Measurements from ENCODE around the gene PTPN14.
"Not testable (repeated sequence)": the region's sequence is repeated elsewhere in the genome, so short reads cannot be mapped to it uniquely, and the experiment has no call there.

PTPN14 gene

GRCh38 chr1:214506972-214507431 is 44.4 kb downstream of the PTPN14 start:
- no peak for DNase-seq

DNA sequence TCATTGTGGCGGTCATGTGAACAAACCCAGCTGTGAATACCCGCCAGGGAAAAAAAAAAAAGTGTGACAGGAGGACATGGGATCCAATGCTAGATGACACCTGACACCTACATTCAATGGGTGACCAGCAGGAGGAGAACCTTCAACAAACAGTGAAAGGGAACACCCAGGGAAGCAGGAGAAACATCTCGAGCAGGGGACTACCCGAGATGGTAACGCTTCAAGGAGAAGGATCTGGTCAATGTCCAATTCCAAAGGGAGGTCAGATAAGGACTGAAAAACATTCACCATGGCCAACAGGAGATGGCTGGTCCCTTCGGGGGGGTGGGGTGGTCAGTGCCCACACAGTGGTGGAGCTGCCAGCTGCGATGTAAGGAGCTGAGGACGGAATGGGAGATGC is 46.3 kb downstream of the PTPN14 start:
- no peak for DNase-seq

GRCh38 chr1:214504330-214504729 is 47.1 kb downstream of the PTPN14 start:
- no peak for DNase-seq

GRCh38 chr1:214503553-214503952 is 47.8 kb downstream of the PTPN14 start:
- DNase-seq = no peak

DNA sequence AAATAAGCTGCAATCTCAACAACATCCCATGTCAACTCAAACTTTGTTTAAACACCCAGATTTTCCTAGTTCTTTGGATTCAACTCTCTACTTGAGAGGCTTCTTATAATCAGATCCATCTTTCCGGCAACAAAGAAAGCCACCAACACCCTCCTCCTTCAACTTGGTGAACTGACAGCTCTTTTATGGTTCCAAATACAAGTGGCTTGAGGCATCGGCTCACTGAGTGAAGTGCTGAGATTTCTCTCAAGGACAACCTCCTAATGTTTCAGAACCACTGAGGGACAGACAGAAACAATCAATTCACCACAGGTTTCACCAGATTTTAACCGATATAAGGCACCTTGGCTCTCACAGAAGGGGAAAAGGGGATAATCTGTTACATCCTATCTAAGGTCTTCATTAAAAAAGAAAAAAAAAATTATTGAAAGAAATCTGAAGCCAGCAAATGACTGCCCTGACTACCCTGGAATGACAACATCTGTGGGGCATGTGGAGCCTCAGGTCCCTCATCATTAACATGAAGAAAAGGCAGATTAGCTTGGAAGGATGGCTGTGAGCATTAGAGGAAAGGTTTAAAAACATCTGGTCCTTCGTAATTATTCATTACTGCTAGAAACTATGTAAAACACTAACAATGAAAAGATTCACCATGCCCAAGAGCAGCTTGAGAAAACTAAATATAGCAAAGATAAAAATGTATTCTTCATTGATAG is 50.9 kb downstream of the PTPN14 start:
- DNase-seq = peak; percentile 60

DNA sequence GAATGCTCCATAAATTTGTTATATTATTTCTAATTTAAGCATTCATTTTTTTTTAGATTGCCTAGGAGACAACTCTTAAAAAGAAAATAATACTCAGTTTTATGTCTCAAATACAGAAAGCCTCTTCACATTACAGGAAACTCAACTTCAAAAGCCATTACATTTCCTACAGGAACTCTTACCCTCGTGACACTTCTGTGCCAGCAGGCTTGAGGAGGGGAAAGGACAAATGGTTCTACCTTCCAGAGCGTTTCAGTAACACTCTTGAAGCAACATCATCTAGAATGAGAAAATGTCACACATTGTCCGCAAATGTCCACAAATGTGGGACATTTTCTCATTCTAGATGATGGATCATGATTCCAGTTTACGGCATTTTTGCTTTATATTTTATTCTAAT is 51.7 kb downstream of the PTPN14 start:
- DNase-seq = no peak

DNA sequence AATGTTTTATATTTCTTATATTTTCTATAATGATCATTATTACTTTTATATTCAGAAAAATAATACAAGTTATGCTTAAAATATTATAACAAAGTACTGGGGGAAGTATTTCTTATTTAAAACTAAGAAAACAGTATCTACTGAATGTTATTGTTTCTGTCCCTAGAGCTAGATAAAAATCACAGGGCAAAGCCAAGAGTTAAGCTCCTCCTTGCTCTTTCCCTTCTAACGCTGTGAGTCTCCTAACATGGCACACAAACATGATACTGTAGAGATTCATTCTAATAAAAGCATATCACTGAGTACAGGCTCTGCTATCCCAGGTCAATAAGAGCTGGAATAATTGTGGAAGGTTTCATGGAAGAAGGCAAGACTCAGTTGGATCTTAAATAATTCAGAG is 53.4 kb downstream of the PTPN14 start:
- DNase-seq = no peak

GRCh38 chr1:214496126-214496525 is 55.3 kb downstream of the PTPN14 start:
- DNase-seq = no peak

DNA sequence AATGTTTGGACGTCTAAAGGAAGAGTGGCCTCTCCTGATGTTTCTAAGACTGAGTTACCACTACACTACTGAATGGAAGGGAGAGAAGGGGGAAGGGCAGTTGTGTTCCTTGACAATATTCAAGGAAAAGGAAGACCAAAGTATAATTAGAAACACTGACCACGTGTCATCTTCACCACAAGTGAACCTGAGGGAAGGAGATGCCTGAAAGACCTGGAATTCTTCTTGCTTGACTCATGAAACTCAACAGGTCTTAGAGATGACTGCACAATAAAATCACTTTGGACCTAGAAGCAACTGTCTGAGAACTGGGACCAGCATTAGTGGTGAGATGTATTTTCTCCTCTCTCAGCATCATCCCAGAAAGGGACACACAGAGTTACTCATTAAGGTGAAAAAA is 56.7 kb downstream of the PTPN14 start:
- DNase-seq = peak; percentile 74

GRCh38 chr1:214494179-214494578 is 57.2 kb downstream of the PTPN14 start:
- not testable (repeated sequence) for DNase-seq

- no peak for DNase-seq
These were observed 58.1 kb downstream of the PTPN14 start for GRCh38 chr1:214493126-214493796.

DNA sequence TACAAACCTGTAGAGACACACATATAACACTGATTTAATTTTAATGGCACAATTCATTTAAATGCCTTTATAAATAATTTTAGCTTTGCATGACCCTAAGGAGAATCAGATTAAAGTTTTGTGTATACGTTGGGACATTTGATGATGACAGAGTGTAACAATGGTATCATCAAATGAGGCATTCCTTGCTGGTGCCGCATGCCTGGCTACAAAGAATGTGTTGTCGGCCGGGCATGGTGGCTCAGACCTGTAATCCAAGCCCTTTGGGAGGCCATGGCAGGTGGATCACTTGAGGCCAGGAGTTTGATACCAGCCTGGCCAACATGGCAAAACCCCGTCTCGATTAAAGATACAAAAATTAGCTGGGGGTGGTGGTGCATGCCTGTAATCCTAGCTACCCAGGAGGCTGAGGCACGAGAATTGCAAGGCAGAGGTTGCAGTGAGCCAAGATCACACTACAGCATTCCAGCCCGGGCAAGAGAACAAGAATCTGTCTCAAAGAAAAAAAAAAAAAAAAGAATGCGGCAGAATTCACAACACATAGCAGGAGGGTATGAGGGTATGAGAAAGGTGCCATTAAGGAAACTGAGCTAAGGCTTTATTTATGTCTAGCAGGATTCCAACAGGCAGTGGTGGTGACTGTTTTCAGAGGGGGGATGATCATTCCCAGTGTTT is 58.9 kb downstream of the PTPN14 start:
- DNase-seq = peak; percentile 42

DNA sequence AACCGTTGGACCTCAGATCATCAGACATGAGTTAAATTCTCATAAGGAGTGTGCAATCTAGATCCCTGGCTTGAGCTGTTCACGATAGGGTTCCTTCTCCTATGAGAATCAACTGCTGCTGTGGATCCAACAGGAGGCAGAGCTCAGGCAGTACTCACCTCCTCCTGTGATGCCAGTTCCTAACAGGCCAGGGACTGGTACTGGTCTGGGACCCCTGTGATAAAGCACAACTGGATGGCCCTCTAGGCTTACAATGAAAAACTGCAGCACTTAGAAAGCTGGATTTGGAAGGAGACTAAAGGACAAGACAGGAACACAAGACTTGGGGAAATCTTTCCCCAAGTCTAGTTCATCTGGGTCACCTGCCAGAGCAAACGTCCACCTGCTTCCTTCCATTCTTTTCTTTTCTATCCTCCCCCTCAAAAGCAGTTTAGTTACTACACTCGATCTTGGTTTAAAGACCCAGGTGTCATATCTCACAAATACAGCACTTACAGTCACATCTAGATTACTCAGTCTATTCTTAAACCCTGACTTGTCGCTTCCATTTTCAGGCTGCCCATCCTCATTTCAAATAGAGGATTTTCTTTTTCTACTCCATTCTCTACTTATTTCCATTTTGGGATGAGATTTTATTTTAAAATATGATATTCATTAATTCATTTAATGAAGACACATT is 59.8 kb downstream of the PTPN14 start:
- no peak for DNase-seq

GRCh38 chr1:214485151-214485550 is 66.3 kb downstream of the PTPN14 start:
- DNase-seq = no peak

- not testable (repeated sequence) for DNase-seq
These were observed 68.2 kb downstream of the PTPN14 start for GRCh38 chr1:214483180-214483579.

DNA sequence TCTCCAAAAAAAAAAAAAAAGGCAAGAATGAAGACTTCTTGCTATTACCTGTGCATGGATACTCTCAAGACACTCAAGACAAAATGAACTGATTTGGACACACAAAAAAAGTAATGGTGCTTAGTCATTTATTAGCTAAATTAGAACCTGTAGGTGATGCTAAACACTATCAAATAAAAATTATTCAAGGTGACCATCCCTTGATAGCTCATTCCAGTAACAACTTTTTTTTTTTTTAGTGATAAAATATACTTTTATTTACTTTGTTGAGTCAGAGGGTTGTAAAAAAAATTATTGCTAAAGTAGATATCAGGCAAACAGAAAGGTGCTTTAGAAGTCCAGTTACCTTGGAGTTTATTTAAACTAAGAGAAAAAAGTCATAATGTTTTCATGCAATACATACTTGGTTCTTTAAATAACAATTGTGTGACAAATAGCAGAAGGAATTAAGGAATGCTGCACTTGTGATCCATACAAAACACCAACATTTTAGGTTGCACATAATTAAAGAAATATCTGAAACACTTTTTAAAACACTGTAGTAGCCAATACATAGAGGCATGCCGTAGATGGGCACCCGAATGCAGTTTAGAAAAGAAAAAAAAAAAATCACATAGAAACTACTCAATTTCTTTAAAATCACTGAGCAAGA is 69.3 kb downstream of the PTPN14 start:
- DNase-seq = not testable (repeated sequence)

GRCh38 chr1:214476986-214477870 is 74.2 kb downstream of the PTPN14 start:
- DNase-seq = peak; percentile 92

DNA sequence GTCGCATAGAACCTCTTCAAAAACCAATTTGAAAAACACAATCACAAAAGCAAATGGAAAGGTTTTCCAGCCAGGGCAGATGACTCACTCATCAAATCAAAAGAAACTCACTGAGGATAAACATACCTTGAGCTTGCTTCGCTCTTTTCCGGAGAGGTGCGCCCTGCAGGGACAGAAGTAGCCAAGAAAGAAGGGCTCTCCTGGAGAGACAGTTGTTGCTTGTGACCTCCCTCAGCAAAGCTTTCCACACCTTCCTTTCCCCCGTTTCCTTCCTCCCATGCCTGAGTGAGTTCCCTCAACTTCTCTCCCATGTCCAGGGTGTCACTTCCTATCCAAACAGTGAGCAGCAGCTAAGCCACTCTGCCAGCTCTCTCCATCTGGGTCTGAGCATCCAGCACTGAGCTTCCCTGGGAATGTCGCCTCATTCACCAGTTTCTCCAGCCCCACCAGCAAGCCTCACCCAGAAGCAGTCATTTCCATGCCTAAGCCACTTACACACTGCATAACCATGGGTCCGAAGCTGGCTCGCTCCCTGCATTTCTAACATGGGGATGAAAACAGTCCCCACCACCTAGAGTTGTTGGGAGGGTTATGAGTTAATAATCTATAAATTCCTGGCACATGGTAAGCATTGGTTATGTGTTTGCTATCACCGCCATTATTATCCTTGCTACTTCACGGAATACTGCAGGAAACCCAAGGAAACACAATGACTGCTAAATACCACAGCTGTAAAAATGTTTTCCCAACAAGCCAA is 75.0 kb downstream of the PTPN14 start:
- DNase-seq = no peak

DNA sequence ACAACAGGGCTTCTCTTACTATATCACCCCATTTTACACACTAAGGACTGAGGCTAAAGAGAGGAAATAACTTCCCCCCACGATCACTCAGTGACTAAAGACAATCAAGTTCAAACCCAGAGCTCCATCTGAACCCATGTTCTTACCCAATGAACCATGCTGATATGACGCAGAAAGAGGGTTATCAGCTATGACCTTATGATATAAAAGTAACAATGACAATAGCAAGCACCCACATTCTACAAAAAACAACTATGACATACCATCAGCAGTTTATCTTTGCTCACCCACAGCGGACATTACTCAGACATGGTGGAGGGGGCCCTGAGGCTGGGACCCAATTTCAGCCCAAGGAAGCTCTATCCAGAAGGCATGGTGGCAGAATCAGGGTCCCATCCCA is 75.7 kb downstream of the PTPN14 start:
- DNase-seq = no peak

DNA sequence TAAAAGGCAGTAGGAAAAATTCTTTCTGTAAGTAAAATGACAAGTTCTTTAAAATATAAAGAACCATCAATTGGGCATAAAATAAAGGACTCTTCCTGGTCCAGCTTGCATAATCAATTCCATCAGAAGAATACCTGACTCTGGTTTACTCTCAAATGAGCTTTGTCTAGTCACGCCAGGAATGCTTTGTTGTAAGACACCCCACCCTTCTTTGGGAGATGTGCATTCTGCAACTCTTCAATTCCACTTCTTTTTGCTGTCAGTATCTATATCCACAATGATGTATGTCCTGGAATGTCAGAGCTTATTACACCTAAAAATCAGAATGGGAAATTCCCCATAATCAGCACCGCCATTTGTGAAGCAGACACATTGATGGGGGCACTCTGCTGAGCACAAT is 76.1 kb downstream of the PTPN14 start:
- DNase-seq = no peak

- no peak for DNase-seq
These were observed 76.9 kb downstream of the PTPN14 start for GRCh38 chr1:214474467-214474866.

Data from fibroblast of skin of right biceps (primary cell).